Esophagus mucosa (tissue), 1 donor: ENCODE data around the gene MACROD2. TPM values are rescaled to one million over a fixed set of nuclear protein-coding genes. Genes with fewer than 3 reads are reported as not detected.
"Not testable (repeated sequence)": the region's sequence is repeated elsewhere in the genome, so short reads cannot be mapped to it uniquely, and the experiment has no call there.

ENCODE experiments used
- ATAC-seq: fragments of 200-7000 bp; cut with Tn5 transposase; one replicate; pipeline ENCODE4 v1.9.1; 2020
- total RNA-seq: library from RNA; stranded (reverse); gene quantifications from one replicate; pipeline ENCODE4 v1.2.4, GENCODE V29; 2023
- donor health status: DM: yes; HTN: yes; CAD: no.

MACROD2 gene
- total RNA-seq, 1 donor from 2014 or later: 2.2 TPM

- ATAC-seq: no peak
Observed at GRCh38 chr20:15945289-15945688, 1950.0 kb downstream of the MACROD2 start.

- ATAC-seq: no peak
Observed at GRCh38 chr20:15949391-15949790, 1954.1 kb downstream of the MACROD2 start.

GRCh38 chr20:15951658-15952057 is 1956.3 kb downstream of the MACROD2 start:
- ATAC-seq: no peak

- ATAC-seq: no peak
Observed at GRCh38 chr20:15958142-15958541, 1962.8 kb downstream of the MACROD2 start.

GRCh38 chr20:15965165-15965564 is 1969.8 kb downstream of the MACROD2 start:
- no peak for ATAC-seq

GRCh38 chr20:15967334-15967733 is 1972.0 kb downstream of the MACROD2 start:
- no peak for ATAC-seq

- ATAC-seq: no peak
Observed at GRCh38 chr20:15976047-15976736, 1980.9 kb downstream of the MACROD2 start.

GRCh38 chr20:15977026-15977425 is 1981.7 kb downstream of the MACROD2 start:
- ATAC-seq: no peak

GRCh38 chr20:15977758-15978157 is 1982.4 kb downstream of the MACROD2 start:
- no peak for ATAC-seq

GRCh38 chr20:15985494-15986368 is 1990.4 kb downstream of the MACROD2 start:
- ATAC-seq: not testable (repeated sequence)

- no peak for ATAC-seq
Observed at GRCh38 chr20:15986690-15987089, 1991.4 kb downstream of the MACROD2 start.

GRCh38 chr20:15991279-15991678 is 1996.0 kb downstream of the MACROD2 start:
- no peak for ATAC-seq

GRCh38 chr20:15992564-15992963 is 1997.2 kb downstream of the MACROD2 start:
- no peak for ATAC-seq

- ATAC-seq: no peak
Observed at GRCh38 chr20:16000112-16000511, 2004.8 kb downstream of the MACROD2 start.

GRCh38 chr20:16001286-16001685 is 2006.0 kb downstream of the MACROD2 start:
- ATAC-seq: no peak

- ATAC-seq: no peak
Observed at GRCh38 chr20:16003310-16003709, 2008.0 kb downstream of the MACROD2 start.

- ATAC-seq: no peak
Observed at GRCh38 chr20:16004108-16004854, 2009.0 kb downstream of the MACROD2 start.

- ATAC-seq: no peak
Observed at GRCh38 chr20:16005021-16005914, 2010.0 kb downstream of the MACROD2 start.

- ATAC-seq: no peak
Observed at GRCh38 chr20:16005915-16006493, 2010.7 kb downstream of the MACROD2 start.

GRCh38 chr20:16007164-16007563 is 2011.8 kb downstream of the MACROD2 start:
- ATAC-seq: no peak

- no peak for ATAC-seq
Observed at GRCh38 chr20:16007962-16008361, 2012.6 kb downstream of the MACROD2 start.

GRCh38 chr20:16011056-16011455 is 2015.7 kb downstream of the MACROD2 start:
- no peak for ATAC-seq
